ENCODE data around the gene LSP1.

The LSP1 gene

GRCh38 chr11:1838077-1838425 is 14.8 kb upstream of the LSP1 start:
- DNase-seq = no peak

DNA sequence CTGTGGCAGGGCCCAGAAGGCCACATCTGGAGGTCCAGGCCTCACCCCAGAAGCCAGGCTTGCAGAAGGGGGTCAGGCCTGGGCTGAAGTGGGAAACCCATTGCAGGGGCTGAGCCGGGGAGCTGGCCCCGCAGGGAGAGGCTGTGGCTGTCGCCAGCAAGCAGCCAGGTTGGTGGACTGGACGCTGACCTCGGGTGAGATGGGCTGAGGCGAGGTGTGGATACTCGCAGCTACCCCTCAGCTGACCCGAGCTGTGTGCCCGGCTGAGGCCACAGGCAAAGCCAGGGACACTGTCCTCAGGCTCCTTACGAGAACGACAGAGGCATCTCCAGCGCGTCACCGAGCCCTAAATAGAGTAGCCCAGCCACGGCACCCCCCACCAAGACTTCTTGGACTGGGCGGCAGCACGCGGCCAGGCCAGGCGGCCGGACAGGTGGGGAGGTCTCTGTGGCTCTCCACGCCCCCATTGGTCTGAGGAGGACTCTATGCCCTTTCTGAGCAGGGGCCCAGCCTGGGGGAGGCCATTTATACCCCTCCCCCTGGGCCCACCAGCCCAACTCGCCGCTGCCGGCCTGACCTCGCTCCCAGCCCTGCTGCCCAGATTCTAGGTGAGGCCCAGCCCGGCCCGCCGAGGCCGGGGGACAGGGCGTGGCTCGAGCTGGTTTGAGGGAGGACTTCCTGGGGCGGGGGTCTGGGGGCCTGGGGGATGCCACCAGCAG is 14.3 kb upstream of the LSP1 start, which contains the start of gene TNNI2:
TSS of gene TNNI2 (plus strand) at position 556 of the 719 bp plus-strand sequence. CDS start 716 bp downstream, outside the sequence.
- no peak for DNase-seq

DNA sequence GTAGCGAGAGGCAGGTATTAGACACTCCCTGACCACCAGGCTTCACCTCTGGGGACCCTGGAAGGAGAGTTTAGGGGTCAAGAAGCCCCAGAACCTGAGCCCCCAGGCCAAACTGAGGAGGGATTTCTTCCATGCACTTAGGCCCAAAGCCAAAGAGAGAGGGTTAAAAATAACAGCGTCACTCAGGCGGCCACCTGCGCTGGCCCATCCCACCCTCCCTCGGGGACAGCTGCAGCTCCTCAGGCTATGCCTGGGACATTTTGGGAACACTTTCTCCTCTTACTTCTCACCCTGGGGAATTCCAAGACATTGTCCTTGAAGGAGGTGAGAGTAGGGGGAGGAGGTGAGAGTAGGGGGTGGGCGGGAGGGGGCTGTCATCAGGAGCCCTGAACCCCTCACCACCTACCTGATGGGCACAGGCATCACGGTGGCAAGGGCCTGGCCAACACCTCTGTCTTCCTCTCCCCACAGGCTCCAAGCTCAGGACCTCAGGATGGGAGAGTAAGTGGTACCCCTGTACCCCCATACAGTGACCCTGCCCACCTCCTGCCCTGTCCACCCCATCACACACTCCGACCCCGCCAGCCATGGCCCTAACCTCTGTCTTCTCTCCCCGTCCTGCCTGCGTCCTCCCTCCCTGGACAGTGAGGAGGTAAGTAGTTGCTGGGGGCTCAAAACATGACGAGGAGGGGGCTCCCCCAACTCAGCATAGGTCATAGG is 13.5 kb upstream of the LSP1 start:
- no peak for DNase-seq

DNA sequence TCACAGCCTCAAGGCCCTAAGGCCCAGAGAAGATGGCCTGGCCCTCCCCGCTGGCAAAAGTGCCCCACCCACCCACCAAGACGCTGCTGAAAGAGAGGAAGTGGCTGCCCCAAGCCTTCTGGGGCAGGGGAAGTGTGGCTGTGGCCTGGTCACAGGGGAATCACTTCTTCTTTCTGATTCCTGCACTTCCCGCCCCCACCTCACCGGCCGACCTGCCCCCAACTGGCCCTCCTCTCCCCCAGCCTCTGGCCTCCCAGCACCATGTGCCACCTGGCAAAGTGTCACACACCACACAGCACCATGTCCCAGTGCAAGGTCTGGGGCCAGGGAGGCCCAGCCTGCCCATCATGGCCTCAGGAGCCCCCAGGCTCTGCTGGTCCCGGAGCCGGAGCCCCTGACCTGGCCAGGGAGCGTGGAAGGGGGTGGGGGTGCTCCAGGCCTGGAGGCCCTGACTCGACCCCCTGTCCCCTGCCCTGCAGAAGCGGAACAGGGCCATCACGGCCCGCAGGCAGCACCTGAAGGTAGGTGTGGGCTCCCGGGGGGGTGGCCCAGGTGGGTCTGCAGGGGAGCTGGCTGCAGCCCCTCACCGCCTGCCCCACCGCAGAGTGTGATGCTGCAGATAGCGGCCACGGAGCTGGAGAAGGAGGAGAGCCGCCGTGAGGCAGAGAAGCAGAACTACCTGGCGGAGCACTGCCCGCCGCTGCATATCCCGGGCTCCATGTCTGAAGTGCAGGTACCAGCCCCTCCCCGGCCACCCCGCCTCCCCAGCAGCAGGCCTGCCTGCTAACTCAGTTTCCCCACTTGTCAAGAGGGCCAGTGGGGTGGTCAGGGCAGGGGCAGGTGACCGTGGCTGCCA is 12.7 kb upstream of the LSP1 start:
- DNase-seq = no peak

DNA sequence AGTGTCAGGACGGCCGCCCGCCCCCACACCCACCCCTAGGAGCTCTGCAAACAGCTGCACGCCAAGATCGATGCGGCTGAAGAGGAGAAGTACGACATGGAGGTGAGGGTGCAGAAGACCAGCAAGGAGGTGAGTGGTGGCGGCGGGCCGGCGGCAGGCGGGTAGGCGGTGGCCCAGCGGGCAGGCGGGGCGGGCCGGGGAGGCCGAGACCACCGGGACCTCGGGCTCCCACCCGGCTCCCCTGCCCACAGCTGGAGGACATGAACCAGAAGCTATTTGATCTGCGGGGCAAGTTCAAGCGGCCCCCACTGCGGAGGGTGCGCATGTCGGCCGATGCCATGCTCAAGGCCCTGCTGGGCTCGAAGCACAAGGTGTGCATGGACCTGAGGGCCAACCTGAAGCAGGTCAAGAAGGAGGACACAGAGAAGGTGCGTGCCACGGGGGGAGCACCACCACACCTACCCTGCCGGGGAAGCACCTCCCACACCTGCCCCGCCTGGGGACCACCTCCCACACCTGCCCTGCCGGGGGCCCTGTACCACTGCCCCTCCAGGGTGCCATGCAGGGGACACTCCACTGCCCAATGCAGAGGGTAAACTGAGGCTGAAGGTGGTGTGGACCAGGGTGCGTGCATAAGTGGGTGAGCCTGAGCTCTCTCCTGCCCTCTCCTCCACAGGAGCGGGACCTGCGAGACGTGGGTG is 12.0 kb upstream of the LSP1 start:
- no peak for DNase-seq

DNA sequence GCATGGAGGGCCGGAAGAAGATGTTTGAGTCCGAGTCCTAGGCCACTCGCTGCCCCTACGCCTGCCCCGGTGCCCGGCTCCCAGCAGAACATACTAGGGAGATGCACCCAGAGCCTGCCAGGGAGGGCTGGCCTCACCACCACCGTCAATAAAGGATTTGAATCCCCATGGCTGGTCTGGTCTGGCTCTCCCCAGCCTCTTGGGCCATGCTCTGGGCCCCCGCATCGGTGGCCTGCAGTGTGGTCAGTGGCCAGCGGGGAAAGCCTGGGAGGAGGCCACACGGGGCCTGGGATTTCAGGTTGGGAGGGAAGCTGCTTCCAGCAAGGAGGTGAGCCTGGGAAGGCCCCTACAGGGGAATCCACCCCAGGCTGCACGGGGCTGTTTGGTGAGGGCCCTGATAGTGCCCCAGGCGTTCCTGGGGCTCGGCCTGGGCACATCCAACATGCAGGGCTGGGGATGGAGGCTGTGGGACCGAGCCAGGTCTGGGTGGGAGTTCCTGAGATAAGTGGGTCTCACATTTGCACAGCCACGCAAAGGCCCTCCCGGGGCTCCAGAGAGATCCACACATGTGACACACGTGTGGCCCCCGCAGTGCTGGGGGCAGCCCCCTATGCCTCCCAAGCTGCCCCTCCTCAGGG is 11.3 kb upstream of the LSP1 start:
- no peak for DNase-seq

- DNase-seq = no peak
Observed at GRCh38 chr11:1842149-1843097, 10.5 kb upstream of the LSP1 start.

DNA sequence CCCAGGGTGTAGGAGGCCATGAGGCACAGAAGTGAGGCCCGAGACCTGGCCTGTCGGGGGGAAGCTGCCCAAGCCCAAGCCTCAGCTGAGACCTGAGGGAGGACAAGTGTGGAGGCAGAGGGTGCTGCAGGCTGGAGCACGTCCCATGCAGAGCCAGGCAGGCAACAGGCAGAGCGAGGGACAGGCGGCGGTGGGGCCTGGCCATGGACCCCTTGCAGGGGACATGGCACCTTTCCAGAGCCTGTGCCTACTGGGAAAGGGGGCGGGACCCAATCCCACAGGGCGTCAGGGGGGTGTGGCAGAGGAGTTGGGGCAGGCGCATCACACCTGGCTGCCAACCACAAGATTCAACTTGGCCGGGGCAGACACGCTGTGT is 9.8 kb upstream of the LSP1 start:
- DNase-seq = no peak

- no peak for DNase-seq
Observed at GRCh38 chr11:1843796-1844195, 9.1 kb upstream of the LSP1 start.

GRCh38 chr11:1844221-1845094 is 8.4 kb upstream of the LSP1 start:
- no peak for DNase-seq

DNA sequence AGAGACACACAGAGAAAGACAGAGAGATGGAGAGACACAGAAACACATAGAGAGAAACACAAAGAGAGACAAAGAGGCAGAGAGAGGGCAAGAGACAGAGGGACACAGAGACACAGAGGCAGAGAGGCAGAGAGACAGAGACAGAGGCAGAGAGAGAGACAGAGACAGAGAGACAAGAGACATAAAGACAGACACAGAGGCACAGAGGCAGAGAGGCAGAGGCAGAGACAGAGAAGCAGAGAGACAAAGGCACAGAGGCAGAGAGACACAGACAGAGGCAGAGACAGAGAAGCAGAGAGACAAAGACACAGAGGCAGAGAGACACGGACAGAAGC is 7.8 kb upstream of the LSP1 start:
- no peak for DNase-seq

GRCh38 chr11:1845561-1846452 is 7.1 kb upstream of the LSP1 start:
- no peak for DNase-seq

DNA sequence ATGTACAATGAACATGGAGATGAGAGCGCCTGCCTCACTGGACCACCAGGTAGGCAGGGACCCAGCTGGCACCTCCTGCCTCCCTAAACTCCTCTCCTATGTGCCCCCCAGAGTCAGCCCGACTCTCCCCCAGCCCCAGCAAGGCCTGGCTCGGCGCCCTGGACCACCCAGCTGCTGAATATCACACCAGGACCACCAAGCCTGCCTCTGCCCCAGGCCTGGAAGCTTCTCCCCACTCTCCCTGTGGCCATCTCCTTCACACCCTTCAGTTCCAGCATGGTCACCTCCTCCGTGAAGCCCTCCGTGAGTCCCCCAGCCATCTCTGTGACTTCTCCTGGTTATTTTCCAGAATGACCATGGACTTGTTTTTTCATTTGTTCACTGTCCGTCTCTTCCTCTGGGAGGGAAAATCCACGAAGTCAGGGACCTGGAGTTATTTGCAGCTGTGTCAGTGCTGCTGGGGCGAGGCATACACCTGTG is 6.4 kb upstream of the LSP1 start:
- no peak for DNase-seq

DNA sequence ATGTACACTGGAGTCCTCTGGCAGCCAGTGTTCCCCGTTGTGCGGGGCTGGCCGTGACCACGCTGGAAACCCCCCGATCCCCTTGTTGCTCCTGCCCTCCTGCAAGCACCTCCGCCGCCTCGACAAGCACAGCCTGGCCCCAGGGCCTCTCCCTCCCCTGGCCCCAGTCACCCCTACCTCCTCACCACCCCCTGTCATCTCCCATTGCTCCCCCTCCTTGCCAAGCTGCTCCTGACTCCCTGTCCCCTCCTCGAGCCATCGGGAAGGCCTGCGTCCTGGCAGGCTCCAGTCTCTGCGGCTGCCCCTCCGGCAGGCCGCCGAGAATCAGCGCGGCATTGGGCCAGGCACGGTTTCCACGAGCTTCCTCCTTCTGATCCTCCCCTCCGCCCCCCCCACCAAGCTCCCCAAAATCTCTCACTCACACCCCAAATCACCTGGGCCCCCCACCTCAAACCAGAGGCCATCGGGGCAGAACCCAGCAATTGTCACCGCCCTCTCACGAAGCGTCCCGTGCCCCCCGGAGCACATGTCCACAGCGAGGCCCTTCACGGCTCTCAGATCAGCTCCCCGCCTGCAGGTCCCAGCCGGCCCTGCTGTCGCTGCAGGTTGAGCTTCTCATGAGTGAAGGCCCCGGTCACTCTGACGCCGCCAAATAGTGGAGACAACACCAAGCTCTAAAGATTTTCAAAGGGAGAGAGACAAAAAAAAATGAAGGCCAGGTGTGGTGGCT is 5.7 kb upstream of the LSP1 start:
- no peak for DNase-seq

DNA sequence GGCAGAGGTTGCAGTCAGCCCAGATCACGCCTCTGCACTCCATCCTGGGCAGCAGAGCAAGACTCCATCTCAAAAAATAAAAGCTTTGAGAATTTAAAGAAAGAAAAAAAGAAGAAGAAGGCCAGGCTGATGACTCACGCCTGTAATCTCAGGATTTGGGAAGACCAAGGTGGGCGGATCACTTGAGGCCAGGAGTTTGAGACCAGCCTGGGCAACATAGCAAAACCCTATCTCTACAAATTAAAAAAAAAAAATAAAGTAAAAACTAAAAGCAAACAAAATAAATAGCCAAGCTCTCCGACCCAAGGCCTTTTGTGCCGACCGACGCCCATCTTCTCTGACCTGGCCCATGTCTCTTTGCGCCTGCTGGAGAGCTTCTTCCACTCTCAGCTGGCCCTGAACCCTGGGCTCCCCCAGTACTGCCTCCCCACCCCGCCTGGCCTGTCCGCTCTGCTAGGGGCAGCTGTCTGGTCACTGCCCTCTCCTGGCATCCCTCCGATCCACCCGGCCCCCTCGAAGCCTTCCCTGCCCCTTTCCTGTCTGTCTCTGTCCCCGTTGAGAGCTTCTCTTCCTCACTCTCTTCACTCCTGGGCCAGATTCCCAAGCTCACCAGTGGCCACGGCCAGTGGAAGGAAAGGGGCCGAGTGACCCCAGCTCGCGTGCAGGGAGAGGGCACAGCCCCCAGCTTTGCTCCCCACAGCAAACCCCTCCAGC is 4.8 kb upstream of the LSP1 start:
- DNase-seq = no peak

DNA sequence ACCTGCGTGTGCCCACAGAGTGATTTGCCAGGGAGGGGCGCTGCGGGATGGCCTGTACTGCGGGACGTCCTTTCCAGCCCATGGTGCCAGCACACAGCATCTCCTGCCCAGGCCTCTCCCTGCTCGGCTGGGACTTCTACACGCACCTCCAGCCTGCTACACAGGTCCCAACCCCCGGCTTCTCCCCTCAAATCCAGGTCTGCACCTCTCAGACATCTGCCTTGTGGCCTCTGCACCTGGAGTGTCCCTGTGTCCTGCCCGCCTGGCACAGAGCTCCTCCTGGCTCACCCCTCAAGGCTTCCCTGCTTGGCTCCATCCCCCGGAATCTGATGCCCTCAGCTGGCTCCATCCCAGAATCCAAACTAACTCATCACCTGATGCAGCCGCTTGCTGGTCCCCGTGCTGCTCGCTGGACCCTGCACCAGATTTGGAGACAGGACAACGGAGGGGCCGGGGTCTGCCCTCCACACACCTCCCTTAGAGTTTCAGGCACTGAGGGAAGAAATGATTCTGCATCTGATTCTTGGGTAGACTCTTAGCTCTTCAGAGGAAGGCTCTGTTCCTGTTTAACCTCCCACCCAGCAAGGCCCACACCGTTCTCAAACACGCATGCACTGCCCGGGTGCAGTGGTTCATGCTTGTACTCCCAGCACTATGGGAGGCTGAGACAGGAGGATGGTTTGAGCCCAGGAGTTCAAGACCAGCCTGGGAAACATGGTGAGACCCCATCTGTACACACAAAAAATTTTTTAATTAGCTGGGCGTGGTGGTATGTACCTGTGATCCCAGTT is 4.0 kb upstream of the LSP1 start:
- no peak for DNase-seq
